ENCODE results near the gene PPFIA1.

DNA sequence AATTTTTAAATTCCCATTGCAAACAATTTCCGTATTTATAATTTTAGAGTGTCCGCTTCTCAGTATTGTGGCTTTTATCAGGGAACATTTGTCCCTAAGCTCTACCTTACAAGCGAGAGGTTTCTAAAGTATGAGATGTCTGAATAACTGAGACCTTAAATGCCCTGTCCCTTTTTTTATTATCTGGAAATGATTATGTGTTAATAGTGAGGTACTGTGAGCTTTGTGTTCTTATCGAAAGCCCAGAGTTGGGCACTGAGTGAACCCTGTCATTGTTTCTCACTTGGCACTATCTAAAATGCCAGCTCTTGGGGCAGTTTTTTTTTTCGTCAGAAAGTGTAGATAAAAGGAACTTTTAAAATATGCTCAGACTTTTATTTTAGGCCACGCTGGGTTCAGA, 137.3 kb downstream of the PPFIA1 start:
- TF ChIP-seq, protein P1, sequence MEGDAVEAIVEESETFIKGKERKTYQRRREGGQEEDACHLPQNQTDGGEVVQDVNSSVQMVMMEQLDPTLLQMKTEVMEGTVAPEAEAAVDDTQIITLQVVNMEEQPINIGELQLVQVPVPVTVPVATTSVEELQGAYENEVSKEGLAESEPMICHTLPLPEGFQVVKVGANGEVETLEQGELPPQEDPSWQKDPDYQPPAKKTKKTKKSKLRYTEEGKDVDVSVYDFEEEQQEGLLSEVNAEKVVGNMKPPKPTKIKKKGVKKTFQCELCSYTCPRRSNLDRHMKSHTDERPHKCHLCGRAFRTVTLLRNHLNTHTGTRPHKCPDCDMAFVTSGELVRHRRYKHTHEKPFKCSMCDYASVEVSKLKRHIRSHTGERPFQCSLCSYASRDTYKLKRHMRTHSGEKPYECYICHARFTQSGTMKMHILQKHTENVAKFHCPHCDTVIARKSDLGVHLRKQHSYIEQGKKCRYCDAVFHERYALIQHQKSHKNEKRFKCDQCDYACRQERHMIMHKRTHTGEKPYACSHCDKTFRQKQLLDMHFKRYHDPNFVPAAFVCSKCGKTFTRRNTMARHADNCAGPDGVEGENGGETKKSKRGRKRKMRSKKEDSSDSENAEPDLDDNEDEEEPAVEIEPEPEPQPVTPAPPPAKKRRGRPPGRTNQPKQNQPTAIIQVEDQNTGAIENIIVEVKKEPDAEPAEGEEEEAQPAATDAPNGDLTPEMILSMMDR (IDR thresholded peaks at IDR 0.05), result no peak
- no peak for TF ChIP-seq POLR2A (IDR thresholded peaks at IDR 0.05)
- TF ChIP-seq EP300 (IDR thresholded peaks at IDR 0.05), result no peak
